Measurements from ENCODE around the gene TLDC2.
"Not testable (repeated sequence)": the region's sequence is repeated elsewhere in the genome, so short reads cannot be mapped to it uniquely, and the experiment has no call there.

TLDC2 gene

GRCh38 chr20:36875702-36876472 lies at the start of gene TLDC2:
Gene TLDC2 (plus strand): TSS chr20:36876138. CDS start chr20:36876175, 37 bp downstream.
- no peak for DNase-seq

- no peak for DNase-seq
Observed at GRCh38 chr20:36826554-36827244, 49.2 kb upstream of the TLDC2 start.

GRCh38 chr20:36827541-36828279 lies 48.2 kb upstream of the TLDC2 start:
- DNase-seq: no peak

- DNase-seq: no peak
Observed at GRCh38 chr20:36830791-36831691, 44.9 kb upstream of the TLDC2 start.

GRCh38 chr20:36832791-36833190 lies 43.1 kb upstream of the TLDC2 start:
- DNase-seq: no peak

- no peak for DNase-seq
Observed at GRCh38 chr20:36833275-36834020, 42.5 kb upstream of the TLDC2 start.

GRCh38 chr20:36835025-36835424 lies 40.9 kb upstream of the TLDC2 start:
- no peak for DNase-seq

- peak; percentile 87 for DNase-seq
Observed at GRCh38 chr20:36835453-36836198, 40.3 kb upstream of the TLDC2 start.

GRCh38 chr20:36836591-36837269 lies 39.2 kb upstream of the TLDC2 start:
- DNase-seq: no peak

- DNase-seq: not testable (repeated sequence)
Observed at GRCh38 chr20:36838376-36838775, 37.6 kb upstream of the TLDC2 start.

- DNase-seq: no peak
Observed at GRCh38 chr20:36839150-36839549, 36.8 kb upstream of the TLDC2 start.

GRCh38 chr20:36841030-36841429 lies 34.9 kb upstream of the TLDC2 start:
- DNase-seq: not testable (repeated sequence)

- no peak for DNase-seq
Observed at GRCh38 chr20:36845288-36845971, 30.5 kb upstream of the TLDC2 start.

- no peak for DNase-seq
Observed at GRCh38 chr20:36847009-36847709, 28.8 kb upstream of the TLDC2 start.

- DNase-seq: no peak
Observed at GRCh38 chr20:36847710-36848040, 28.3 kb upstream of the TLDC2 start.

GRCh38 chr20:36848078-36848660 lies 27.8 kb upstream of the TLDC2 start:
- no peak for DNase-seq

- no peak for DNase-seq
Observed at GRCh38 chr20:36848677-36849076, 27.3 kb upstream of the TLDC2 start.

GRCh38 chr20:36849333-36850065 lies 26.4 kb upstream of the TLDC2 start:
- DNase-seq: no peak
